ENCODE results near the gene LPCAT1.

Gene LPCAT1

GRCh38 chr5:1549475-1550030 lies 25.8 kb upstream of the LPCAT1 start:
- Histone ChIP-seq H3K9me3 (ENCODE audit: control insufficient read depth, insufficient read depth, low read length) (no peaks in the 10 kb centered on the region), H3K9ac (ENCODE audit: low read depth, low read length) (no peak overlapping the region), H3K36me3 (ENCODE audit: insufficient read depth, low read length) (no peaks in the 10 kb centered on the region), H3K4me1 (ENCODE audit: insufficient read depth, low read length) (no peaks in the 10 kb centered on the region)

GRCh38 chr5:1548702-1549474 lies 25.1 kb upstream of the LPCAT1 start:
- Histone ChIP-seq H3K4me1 (ENCODE audit: insufficient read depth, low read length) (no peaks in the 10 kb centered on the region), H3K36me3 (ENCODE audit: insufficient read depth, low read length) (no peaks in the 10 kb centered on the region), H3K9me3 (ENCODE audit: control insufficient read depth, insufficient read depth, low read length) (no peaks in the 10 kb centered on the region), H3K9ac (ENCODE audit: low read depth, low read length) (no peak overlapping the region)

GRCh38 chr5:1547655-1548054 lies 23.9 kb upstream of the LPCAT1 start:
- H3K4me1 ChIP-seq (ENCODE audit: insufficient read depth, low read length), result no peaks in the 10 kb centered on the region
- H3K9me3 ChIP-seq (ENCODE audit: control insufficient read depth, insufficient read depth, low read length), result no peaks in the 10 kb centered on the region
- H3K36me3 ChIP-seq (ENCODE audit: insufficient read depth, low read length), result no peaks in the 10 kb centered on the region
- H3K9ac ChIP-seq (ENCODE audit: low read depth, low read length), result no peak overlapping the region

DNA sequence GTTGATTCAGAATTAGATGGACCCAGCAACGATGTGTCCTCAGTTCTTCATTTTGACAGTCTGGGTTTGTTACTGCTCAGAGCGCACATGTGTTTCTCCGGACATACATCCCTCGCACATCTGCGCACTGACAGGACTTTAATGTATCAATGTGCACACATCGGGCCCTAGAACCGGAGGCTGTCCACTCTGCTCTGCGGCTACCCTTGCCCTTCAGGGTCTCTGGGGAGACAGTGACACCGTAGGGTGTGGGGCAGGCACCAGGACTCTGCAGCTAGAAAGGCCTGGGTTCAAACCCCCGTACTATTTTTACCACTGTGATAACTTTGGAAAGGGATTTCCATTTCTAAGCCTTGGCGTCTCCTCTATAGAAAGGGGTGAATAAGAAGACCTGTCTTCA lies 23.5 kb upstream of the LPCAT1 start:
- Histone ChIP-seq H3K36me3 (ENCODE audit: insufficient read depth, low read length) (no peaks in the 10 kb centered on the region), H3K9ac (ENCODE audit: low read depth, low read length) (no peak overlapping the region), H3K4me1 (ENCODE audit: insufficient read depth, low read length) (no peaks in the 10 kb centered on the region), H3K9me3 (ENCODE audit: control insufficient read depth, insufficient read depth, low read length) (no peaks in the 10 kb centered on the region)

- no peak overlapping the region for H3K9ac ChIP-seq (ENCODE audit: low read depth, low read length)
- no peaks in the 10 kb centered on the region for H3K36me3 ChIP-seq (ENCODE audit: insufficient read depth, low read length)
- no peaks in the 10 kb centered on the region for H3K9me3 ChIP-seq (ENCODE audit: control insufficient read depth, insufficient read depth, low read length)
- no peaks in the 10 kb centered on the region for H3K4me1 ChIP-seq (ENCODE audit: insufficient read depth, low read length)
Observed at GRCh38 chr5:1546556-1546955, 22.8 kb upstream of the LPCAT1 start.

- no peaks in the 10 kb centered on the region for H3K4me1 ChIP-seq (ENCODE audit: insufficient read depth, low read length)
- no peaks in the 10 kb centered on the region for H3K9me3 ChIP-seq (ENCODE audit: control insufficient read depth, insufficient read depth, low read length)
- no peak overlapping the region for H3K9ac ChIP-seq (ENCODE audit: low read depth, low read length)
- H3K36me3 ChIP-seq (ENCODE audit: insufficient read depth, low read length), result no peaks in the 10 kb centered on the region
Observed at GRCh38 chr5:1545805-1546355, 22.1 kb upstream of the LPCAT1 start.

- Histone ChIP-seq H3K9me3 (ENCODE audit: control insufficient read depth, insufficient read depth, low read length) (no peaks in the 10 kb centered on the region), H3K4me1 (ENCODE audit: insufficient read depth, low read length) (no peaks in the 10 kb centered on the region), H3K9ac (ENCODE audit: low read depth, low read length) (no peak overlapping the region), H3K36me3 (ENCODE audit: insufficient read depth, low read length) (no peaks in the 10 kb centered on the region)
Observed at GRCh38 chr5:1545126-1545804, 21.5 kb upstream of the LPCAT1 start.

DNA sequence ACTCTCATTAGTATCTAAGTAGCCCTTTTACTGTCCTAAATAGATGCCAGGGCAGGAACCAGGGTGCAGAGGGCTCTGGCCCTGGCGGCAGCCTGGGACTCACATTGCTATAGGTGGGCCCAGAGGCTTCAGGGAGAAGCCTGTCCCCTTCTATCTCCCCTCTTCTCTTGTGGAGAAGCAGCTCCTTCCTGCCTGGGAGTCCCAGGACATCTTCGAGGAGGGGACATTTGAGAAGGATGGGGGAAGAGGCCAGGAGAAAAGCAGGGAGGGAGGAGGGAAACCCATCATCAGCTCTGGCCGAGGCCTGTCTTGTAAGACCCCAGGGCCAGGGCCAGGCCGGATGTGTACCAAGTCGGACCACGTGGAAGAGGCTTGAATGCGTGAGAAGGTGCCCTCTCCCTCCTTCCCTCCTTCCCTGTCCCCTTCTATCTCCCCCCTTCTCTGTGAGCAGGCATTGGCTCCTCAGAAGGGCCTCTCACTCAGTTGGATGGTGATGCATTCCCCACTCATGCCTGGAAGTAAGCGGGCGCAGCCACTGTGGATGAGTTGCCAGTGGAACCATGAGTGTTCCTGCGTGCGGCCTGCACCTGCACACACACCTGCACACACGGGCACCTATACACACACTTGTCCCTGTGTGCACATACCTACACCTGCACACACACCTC lies 20.7 kb upstream of the LPCAT1 start:
- Histone ChIP-seq H3K9me3 (ENCODE audit: control insufficient read depth, insufficient read depth, low read length) (no peaks in the 10 kb centered on the region), H3K4me1 (ENCODE audit: insufficient read depth, low read length) (no peaks in the 10 kb centered on the region), H3K36me3 (ENCODE audit: insufficient read depth, low read length) (no peaks in the 10 kb centered on the region), H3K9ac (ENCODE audit: low read depth, low read length) (no peak overlapping the region)

DNA sequence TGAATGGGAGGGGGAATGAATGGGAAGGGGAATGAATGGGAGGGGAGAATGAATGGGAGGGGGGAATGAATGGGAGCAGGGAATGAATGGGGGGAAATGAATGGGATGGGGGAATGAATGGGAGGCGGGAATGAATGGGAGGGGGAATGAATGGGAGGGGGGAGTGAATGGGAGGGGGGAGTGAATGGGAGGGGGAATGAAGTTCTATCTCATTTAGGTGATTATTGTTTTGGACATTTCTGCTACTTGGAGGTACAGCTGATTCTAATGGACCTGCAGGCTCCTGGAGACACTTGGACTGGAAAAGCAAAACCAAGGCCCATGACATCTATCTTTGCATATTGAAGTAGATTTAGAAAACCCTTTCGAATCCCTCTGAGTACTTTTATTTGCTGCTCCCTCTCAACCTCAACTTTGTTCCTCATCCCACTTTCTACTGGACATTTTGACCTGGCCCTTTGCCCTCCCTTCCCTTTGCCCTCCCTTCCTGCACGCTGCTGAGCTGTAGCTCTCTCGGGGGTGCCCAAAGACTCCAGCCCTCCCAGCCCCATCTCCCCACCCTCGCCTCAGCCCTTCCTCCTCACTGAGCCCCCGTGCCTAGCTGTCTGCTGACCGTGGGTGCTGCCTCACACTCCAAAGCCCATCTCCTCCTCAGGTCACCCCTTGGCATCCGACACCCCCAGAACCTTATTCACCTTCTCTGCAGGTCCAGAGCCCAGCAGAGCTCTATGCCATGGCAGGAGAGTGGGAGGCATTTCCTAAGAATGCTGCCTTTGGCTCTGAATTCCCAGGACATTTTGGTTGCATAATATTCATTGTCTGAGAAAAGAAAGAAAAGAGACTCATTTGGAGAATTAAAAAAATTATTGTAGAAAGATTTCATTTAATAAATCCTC lies 19.9 kb upstream of the LPCAT1 start:
- Histone ChIP-seq H3K36me3 (ENCODE audit: insufficient read depth, low read length) (no peaks in the 10 kb centered on the region), H3K9ac (ENCODE audit: low read depth, low read length) (no peak overlapping the region)

DNA sequence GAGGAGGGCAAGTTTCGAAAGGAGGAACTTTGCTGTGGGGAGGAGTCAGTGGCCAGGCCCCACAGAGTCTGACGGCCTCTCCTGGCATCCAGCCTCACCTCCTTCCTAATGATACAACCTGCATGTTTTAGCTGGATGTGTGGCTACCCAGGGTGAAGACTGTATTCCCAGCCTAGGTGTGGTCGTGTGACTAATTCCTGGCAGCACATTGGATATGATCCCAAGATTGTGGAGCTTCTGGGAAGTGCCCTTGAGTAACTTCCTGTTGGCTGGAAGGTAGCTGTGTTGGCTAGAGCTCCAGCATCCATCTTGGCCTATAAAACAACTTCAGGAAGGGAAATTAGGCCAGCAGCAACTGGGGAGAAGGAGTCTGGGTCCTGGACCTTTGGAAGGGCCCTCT lies 19.0 kb upstream of the LPCAT1 start:
- Histone ChIP-seq H3K9me3 (ENCODE audit: control insufficient read depth, insufficient read depth, low read length) (no peaks in the 10 kb centered on the region), H3K36me3 (ENCODE audit: insufficient read depth, low read length) (no peaks in the 10 kb centered on the region), H3K4me1 (ENCODE audit: insufficient read depth, low read length) (no peaks in the 10 kb centered on the region), H3K9ac (ENCODE audit: low read depth, low read length) (no peak overlapping the region)

More for the DNA sequence above, 19.9 kb upstream of the LPCAT1 start:
- no peaks in the 10 kb centered on the region for H3K9me3 ChIP-seq (ENCODE audit: control insufficient read depth, insufficient read depth, low read length)
- no peaks in the 10 kb centered on the region for H3K4me1 ChIP-seq (ENCODE audit: insufficient read depth, low read length)

DNA sequence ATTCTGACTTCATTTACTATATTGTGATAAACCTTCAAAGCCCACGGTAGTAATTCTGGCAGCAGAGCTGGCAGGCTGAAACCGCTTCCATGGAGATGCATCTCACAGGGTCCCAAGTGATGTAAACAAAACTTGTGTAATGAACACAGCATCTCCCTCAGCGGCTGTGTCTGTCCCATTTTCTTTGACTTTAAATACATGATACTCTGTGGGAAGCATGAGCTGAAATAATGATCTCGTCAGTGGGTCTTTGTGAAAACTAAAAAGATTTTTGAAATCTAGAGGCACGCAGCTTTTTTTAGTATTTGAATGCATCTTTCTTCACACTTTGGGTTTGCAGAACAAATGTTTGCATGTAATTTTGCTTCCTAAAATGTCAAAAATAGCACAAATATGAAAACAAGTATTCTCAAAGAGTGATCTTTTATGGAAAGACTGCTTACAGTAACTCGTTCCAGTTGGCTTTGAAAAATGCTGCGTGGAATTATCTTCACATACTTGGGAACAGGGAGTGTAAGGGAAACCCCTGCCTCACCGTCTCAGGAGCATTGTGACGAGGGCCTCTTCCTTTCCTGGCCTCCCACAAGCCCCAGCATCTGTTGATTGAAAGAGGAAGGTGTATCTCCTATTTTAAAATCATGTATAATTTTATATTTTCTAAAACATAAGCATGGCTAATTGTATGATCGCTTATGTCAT lies 18.1 kb upstream of the LPCAT1 start:
- H3K36me3 ChIP-seq (ENCODE audit: insufficient read depth, low read length), result no peaks in the 10 kb centered on the region
- H3K9ac ChIP-seq (ENCODE audit: low read depth, low read length), result no peak overlapping the region
- no peaks in the 10 kb centered on the region for H3K4me1 ChIP-seq (ENCODE audit: insufficient read depth, low read length)
- no peaks in the 10 kb centered on the region for H3K9me3 ChIP-seq (ENCODE audit: control insufficient read depth, insufficient read depth, low read length)

GRCh38 chr5:1540831-1541701 lies 17.3 kb upstream of the LPCAT1 start:
- Histone ChIP-seq H3K36me3 (ENCODE audit: insufficient read depth, low read length) (no peaks in the 10 kb centered on the region), H3K4me1 (ENCODE audit: insufficient read depth, low read length) (no peaks in the 10 kb centered on the region), H3K9ac (ENCODE audit: low read depth, low read length) (no peak overlapping the region), H3K9me3 (ENCODE audit: control insufficient read depth, insufficient read depth, low read length) (no peaks in the 10 kb centered on the region)
